ENCODE measurements around the gene TMEM123.

- TF ChIP-seq POLR2A (IDR thresholded peaks at IDR 0.05; ENCODE audit: low read length) (no peak), GATA1 (IDR thresholded peaks at IDR 0.05; ENCODE audit: low read depth, low read length) (no peak)
Measured at GRCh38 chr11:102406099-102406498, 46.5 kb downstream of the TMEM123 start.
